H9 (cell line): ENCODE measurements around the gene HSPG2. TPM values are rescaled to one million over a fixed set of nuclear protein-coding genes. Genes with fewer than 3 reads are reported as not detected.

Source experiments
- DNase-seq: peaks from one replicate; pipeline ENCODE4 v3.0.0-alpha.2; 2017
- H2AFZ ChIP-seq: one replicate; pipeline ENCODE4 v1.6.1; 2013; ENCODE audit warnings: mild to moderate bottlenecking, low read length, control low read depth, moderate library complexity
- H2AK5ac ChIP-seq: 2 replicates; pipeline ENCODE4 v1.6.1; 2013; ENCODE audit warnings: low read length, control low read depth, mixed read lengths; ENCODE audit not compliant: insufficient read length
- H2BK120ac ChIP-seq: one replicate; pipeline ENCODE4 v1.6.1; 2013; ENCODE audit warnings: low read depth, mild to moderate bottlenecking, low read length, control low read depth, inconsistent platforms; ENCODE audit not compliant: poor library complexity, severe bottlenecking
- H2BK12ac ChIP-seq: 2 replicates; pipeline ENCODE4 v1.6.1; 2013; ENCODE audit warnings: low read length, control low read depth, mixed read lengths, low read depth; ENCODE audit not compliant: insufficient read length
- H2BK15ac ChIP-seq: 2 replicates; pipeline ENCODE4 v1.6.1; 2013; ENCODE audit warnings: low read depth, low read length, control low read depth
- H2BK20ac ChIP-seq: one replicate; pipeline ENCODE4 v1.6.1; 2013; ENCODE audit warnings: low read depth, mild to moderate bottlenecking, low read length, control low read depth, inconsistent platforms; ENCODE audit not compliant: poor library complexity, severe bottlenecking
- H2BK5ac ChIP-seq: 2 replicates; pipeline ENCODE4 v1.6.1; 2013; ENCODE audit warnings: low read length, control low read depth, mixed read lengths; ENCODE audit not compliant: insufficient read length
- H3K14ac ChIP-seq: 2 replicates; pipeline ENCODE4 v1.6.1; 2013; ENCODE audit warnings: low read length, control low read depth; ENCODE audit not compliant: insufficient read depth
- H3K18ac ChIP-seq: 2 replicates; pipeline ENCODE4 v1.6.1; 2013; ENCODE audit warnings: low read depth, mild to moderate bottlenecking, mixed read lengths, low read length, control low read depth; ENCODE audit not compliant: insufficient read length
- H3K23ac ChIP-seq: 2 replicates; pipeline ENCODE4 v1.6.1; 2013; ENCODE audit warnings: low read length, control low read depth, mixed read lengths, low read depth; ENCODE audit not compliant: insufficient read length
- H3K23me2 ChIP-seq: 2 replicates; pipeline ENCODE4 v1.6.1; 2013; ENCODE audit warnings: low read depth, mild to moderate bottlenecking, mixed read lengths, low read length, control low read depth; ENCODE audit not compliant: insufficient read length, poor library complexity, severe bottlenecking
- H3K27ac ChIP-seq: 2 replicates; pipeline ENCODE4 v1.5.1; 2013; ENCODE audit warnings: low read length, control low read depth, mixed read lengths, low read depth; ENCODE audit not compliant: insufficient read length
- H3K27me3 ChIP-seq: 2 replicates; pipeline ENCODE4 v1.6.1; 2013; ENCODE audit warnings: low read length, control low read depth, inconsistent platforms; ENCODE audit not compliant: insufficient read depth
- H3K4ac ChIP-seq: 2 replicates; pipeline ENCODE4 v1.6.1; 2013; ENCODE audit warnings: low read depth, mild to moderate bottlenecking, control low read depth, inconsistent platforms, low read length, moderate library complexity
- H3K4me1 ChIP-seq: 2 replicates; pipeline ENCODE4 v1.6.1; 2013; ENCODE audit warnings: low read length, control low read depth, inconsistent platforms; ENCODE audit not compliant: insufficient read depth
- H3K4me2 ChIP-seq: 2 replicates; pipeline ENCODE4 v1.6.1; 2013; ENCODE audit warnings: low read length, control low read depth, mixed read lengths; ENCODE audit not compliant: insufficient read length, insufficient read depth
- H3K56ac ChIP-seq: 2 replicates; pipeline ENCODE4 v1.6.1; 2013; ENCODE audit warnings: low read depth, mild to moderate bottlenecking, mixed read lengths, low read length, control low read depth; ENCODE audit not compliant: insufficient read length
- H3K79me1 ChIP-seq: 2 replicates; pipeline ENCODE4 v1.6.1; 2013; ENCODE audit warnings: low read depth, mild to moderate bottlenecking, moderate library complexity, low read length, control low read depth, inconsistent platforms; ENCODE audit not compliant: insufficient read depth, poor library complexity, severe bottlenecking
- H3K79me2 ChIP-seq: 2 replicates; pipeline ENCODE4 v1.6.1; 2013; ENCODE audit warnings: low read length, control low read depth, inconsistent platforms; ENCODE audit not compliant: insufficient read depth
- H3K9ac ChIP-seq: 2 replicates; pipeline ENCODE4 v1.6.1; 2013; ENCODE audit warnings: low read length, control low read depth, mixed read lengths; ENCODE audit not compliant: insufficient read length; ENCODE audit errors: extremely low read depth
- H3K9me3 ChIP-seq: one replicate; pipeline ENCODE4 v1.6.1; 2013; ENCODE audit warnings: low read depth, low read length, inconsistent platforms; ENCODE audit not compliant: control insufficient read depth
- H3T11ph ChIP-seq: one replicate; pipeline ENCODE4 v1.6.1; 2013; ENCODE audit warnings: mild to moderate bottlenecking, low read length, control low read depth, inconsistent platforms
- H4K20me1 ChIP-seq: one replicate; pipeline ENCODE4 v1.6.1; 2013; ENCODE audit not compliant: control insufficient read depth, insufficient read length, insufficient read depth
- H4K5ac ChIP-seq: 2 replicates; pipeline ENCODE4 v1.6.1; 2013; ENCODE audit warnings: low read depth, mild to moderate bottlenecking, mixed read lengths, low read length, control low read depth; ENCODE audit not compliant: insufficient read length
- H4K8ac ChIP-seq: replicated peaks from 2 replicates; pipeline ENCODE4 v1.6.1; 2013; ENCODE audit warnings: low read length, control low read depth, mixed read lengths, low read depth; ENCODE audit not compliant: insufficient read length
- H4K91ac ChIP-seq: 2 replicates; pipeline ENCODE4 v1.6.1; 2013; ENCODE audit warnings: low read depth, mild to moderate bottlenecking, moderate library complexity, mixed read lengths, low read length, control low read depth; ENCODE audit not compliant: insufficient read length
- H3K27ac Mint-ChIP-seq, 3 experiments: 2 replicates in 2 of 3; 3 replicates in 1 of 3; pipeline ENCODE4 v1.8.0; 2020 to 2021; ENCODE audit warnings: mixed read lengths in 3 of 3, mild to moderate bottlenecking in 1 of 3, moderate library complexity in 1 of 3
- H3K27me3 Mint-ChIP-seq: 2 replicates; pipeline ENCODE4 v1.8.0; 2021; ENCODE audit warnings: low read depth, mild to moderate bottlenecking, moderate library complexity, mixed read lengths
- H3K36me3 Mint-ChIP-seq, 3 experiments: 2 replicates in 2 of 3; 3 replicates in 1 of 3; pipeline ENCODE4 v1.8.0; 2020 to 2021; ENCODE audit warnings: low read depth in 3 of 3, mixed read lengths in 3 of 3; ENCODE audit not compliant: insufficient read depth in 1 of 3
- H3K4me1 Mint-ChIP-seq, 2 experiments: 2 replicates each; pipeline ENCODE4 v1.8.0; 2020; ENCODE audit warnings: mixed read lengths in 2 of 2
- H3K4me3 Mint-ChIP-seq, 2 experiments: 2 replicates in 1 of 2; 3 replicates in 1 of 2; pipeline ENCODE4 v1.8.0; 2020 to 2021; ENCODE audit warnings: mild to moderate bottlenecking in 2 of 2, mixed read lengths in 2 of 2, moderate library complexity in 1 of 2
- H3K9me3 Mint-ChIP-seq, 2 experiments: 2 replicates in 1 of 2; 3 replicates in 1 of 2; pipeline ENCODE4 v1.8.0; 2020; ENCODE audit warnings: mild to moderate bottlenecking in 2 of 2, mixed read lengths in 2 of 2, moderate library complexity in 1 of 2
- WGBS: extraction: QIAGEN DNeasy Blood & Tissue Kit; methylation state at CpG from one replicate; pipeline ENCODE4 v1.1.7; 2013; ENCODE audit warnings: missing lambda C conversion rate, low lambda C conversion rate, mixed read lengths; ENCODE audit not compliant: insufficient read length; ENCODE audit errors: extremely low coverage; 5-methylcytosine and 5-hydroxymethylcytosine counted together
- total RNA-seq: library from RNA; stranded (reverse); gene quantifications from 2 replicates; pipeline ENCODE4 v1.2.1, GENCODE V29; 2021
- TF ChIP-seq, protein P1 (sequence below): fragments of 200-600 bp; sonication (generic); conservative IDR thresholded peaks from 3 replicates; pipeline ENCODE4 v1.8.0; 2021; ENCODE audit warnings: antibody characterized with exemption, mild to moderate bottlenecking

HSPG2 gene
- total RNA-seq, 1 experiment from 2014 or later, result 90.0 TPM

- H2BK120ac ChIP-seq, result no peak overlapping the region
- peaks cover 50% of the 10 kb centered on the region for H3K79me2 ChIP-seq
- no peak overlapping the region for H3T11ph ChIP-seq
- WGBS, result no CpG with 5 or more reads among the region's 3 CpGs
- H3K27me3 ChIP-seq, result no peaks in the 10 kb centered on the region
- no peak for DNase-seq
- H3K4ac ChIP-seq, result no peak overlapping the region
- no peaks in the 10 kb centered on the region for H3K9me3 ChIP-seq
- no peak overlapping the region for H3K18ac ChIP-seq
- H4K91ac ChIP-seq, result no peak overlapping the region
- no peak overlapping the region for H4K5ac ChIP-seq
- no peak overlapping the region for H2AK5ac ChIP-seq
- no peak overlapping the region for H2AFZ ChIP-seq
- H3K4me3 Mint-ChIP-seq, result no peak overlapping the region
- peaks cover 7% of the 10 kb centered on the region for H3K79me1 ChIP-seq
- no peak overlapping the region for H3K27ac ChIP-seq
- TF ChIP-seq, protein P1, sequence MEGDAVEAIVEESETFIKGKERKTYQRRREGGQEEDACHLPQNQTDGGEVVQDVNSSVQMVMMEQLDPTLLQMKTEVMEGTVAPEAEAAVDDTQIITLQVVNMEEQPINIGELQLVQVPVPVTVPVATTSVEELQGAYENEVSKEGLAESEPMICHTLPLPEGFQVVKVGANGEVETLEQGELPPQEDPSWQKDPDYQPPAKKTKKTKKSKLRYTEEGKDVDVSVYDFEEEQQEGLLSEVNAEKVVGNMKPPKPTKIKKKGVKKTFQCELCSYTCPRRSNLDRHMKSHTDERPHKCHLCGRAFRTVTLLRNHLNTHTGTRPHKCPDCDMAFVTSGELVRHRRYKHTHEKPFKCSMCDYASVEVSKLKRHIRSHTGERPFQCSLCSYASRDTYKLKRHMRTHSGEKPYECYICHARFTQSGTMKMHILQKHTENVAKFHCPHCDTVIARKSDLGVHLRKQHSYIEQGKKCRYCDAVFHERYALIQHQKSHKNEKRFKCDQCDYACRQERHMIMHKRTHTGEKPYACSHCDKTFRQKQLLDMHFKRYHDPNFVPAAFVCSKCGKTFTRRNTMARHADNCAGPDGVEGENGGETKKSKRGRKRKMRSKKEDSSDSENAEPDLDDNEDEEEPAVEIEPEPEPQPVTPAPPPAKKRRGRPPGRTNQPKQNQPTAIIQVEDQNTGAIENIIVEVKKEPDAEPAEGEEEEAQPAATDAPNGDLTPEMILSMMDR, result no peak
- H3K56ac ChIP-seq, result no peak overlapping the region
- H3K9me3 Mint-ChIP-seq, result peaks cover 5 to 11% of the 10 kb centered on the region in 2 experiments; a peak in 3 of 5 replicates
- peaks cover 0 to 4% of the 10 kb centered on the region in 2 experiments; a peak in 1 of 4 replicates for H3K4me1 Mint-ChIP-seq
- H3K14ac ChIP-seq, result no peak overlapping the region
- no peak overlapping the region; a peak in 1 of 7 replicates for H3K27ac Mint-ChIP-seq
- H4K20me1 ChIP-seq, result no peaks in the 10 kb centered on the region
- H3K23ac ChIP-seq, result no peak overlapping the region
- no peak overlapping the region for H2BK5ac ChIP-seq
- H3K9ac ChIP-seq, result no peak overlapping the region
- no peaks in the 10 kb centered on the region; the same call in 1 of the 2 replicates for H3K27me3 Mint-ChIP-seq
- H3K36me3 Mint-ChIP-seq, result peaks cover 5 to 14% (median 9%) of the 10 kb centered on the region in 3 experiments; a peak in 6 of 7 replicates
- H3K23me2 ChIP-seq, result no peaks in the 10 kb centered on the region
- H2BK12ac ChIP-seq, result no peak overlapping the region
- H3K4me1 ChIP-seq, result no peaks in the 10 kb centered on the region; the same call in 1 of the 2 replicates
- H2BK20ac ChIP-seq, result no peak overlapping the region
- H3K4me2 ChIP-seq, result no peak overlapping the region
- H4K8ac ChIP-seq, result no peak overlapping the region
- no peak overlapping the region for H2BK15ac ChIP-seq
Measured at GRCh38 chr1:21773585-21773984, 163.5 kb downstream of the HSPG2 start.

Other genes starting within 250 kb of the HSPG2 start
- gene USP48, start 154.2 kb downstream of the HSPG2 start, total RNA-seq, result 84.8 and 86.2 TPM in 2 replicates
- gene LDLRAD2, start 125.0 kb downstream of the HSPG2 start, total RNA-seq, result 0.88 and 1.0 TPM in 2 replicates
- gene CELA3B, start 39.7 kb upstream of the HSPG2 start, total RNA-seq, result not detected in 2 replicates
- not detected in 2 replicates for gene CELA3A, start 64.3 kb upstream of the HSPG2 start, total RNA-seq
- 178 and 197 TPM in 2 replicates for gene CDC42, start 115.4 kb upstream of the HSPG2 start, total RNA-seq
- gene WNT4, start 205.8 kb upstream of the HSPG2 start, total RNA-seq, result 0.72 and 1.4 TPM in 2 replicates